ENCODE data around the gene CAB39.

Gene CAB39

DNA sequence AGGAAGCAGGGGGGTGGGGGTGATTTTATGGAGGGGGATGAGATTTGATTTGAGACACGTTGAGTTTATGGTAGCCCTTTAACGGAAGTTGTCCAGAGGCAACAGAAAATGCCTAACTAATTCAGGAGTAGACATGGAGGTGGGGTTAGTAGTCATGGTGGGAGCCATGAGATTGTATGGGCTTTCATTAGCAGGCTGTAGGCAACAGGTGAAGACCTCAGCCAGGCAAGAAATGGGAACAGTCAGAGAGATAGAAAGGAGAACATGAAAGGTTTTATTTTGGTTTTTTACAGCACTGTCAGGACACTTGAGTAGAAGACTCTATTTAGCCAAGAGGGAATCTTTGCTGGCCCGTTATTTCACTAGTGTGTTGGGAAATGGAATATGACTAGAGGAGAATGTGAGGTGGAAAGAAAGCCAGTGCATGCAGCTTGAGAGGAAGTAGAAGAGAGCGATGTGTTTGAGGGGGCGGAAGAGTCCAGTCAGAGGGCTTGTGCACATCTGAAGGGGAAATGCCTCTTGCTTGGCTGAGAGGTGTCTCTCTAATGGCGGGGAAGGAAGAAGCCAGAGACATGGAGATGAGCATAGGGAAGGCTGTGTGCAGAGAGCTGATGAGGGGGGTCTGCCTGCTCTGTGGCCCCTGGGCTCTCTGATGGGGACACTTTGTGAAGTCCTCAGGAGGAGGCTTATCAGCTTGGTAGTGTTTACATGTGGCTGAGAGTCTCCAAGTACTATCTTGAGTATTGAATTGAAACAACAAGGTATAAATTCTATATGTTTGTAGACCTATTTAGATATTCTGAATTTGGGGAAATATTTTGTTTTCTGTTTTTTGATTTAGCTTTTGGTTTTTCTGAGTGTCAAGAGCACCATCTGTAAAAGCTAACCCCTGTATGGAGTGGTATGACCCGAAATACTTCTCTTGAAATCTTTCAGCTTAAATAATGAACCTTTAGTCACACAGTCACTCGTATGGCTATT, 85.2 kb downstream of the CAB39 start:
- TF ChIP-seq ISL1 (CRISPR knock-in tag; IDR thresholded peaks at IDR 0.05) (no peak), RARB (CRISPR knock-in tag; IDR thresholded peaks at IDR 0.05) (no peak), ZNF565 (CRISPR knock-in tag; conservative IDR thresholded peaks at IDR 0.05; ENCODE audit: low read depth) (no peak), CREB5 (CRISPR knock-in tag; IDR thresholded peaks at IDR 0.05; ENCODE audit: low read depth) (no peak), TOX (CRISPR knock-in tag; IDR thresholded peaks at IDR 0.05; ENCODE audit: borderline replicate concordance) (no peak), TCF4 (CRISPR knock-in tag; IDR thresholded peaks at IDR 0.05; ENCODE audit: borderline replicate concordance) (no peak), SNAI2 (CRISPR knock-in tag; IDR thresholded peaks at IDR 0.05) (no peak), ESRRG (CRISPR knock-in tag; IDR thresholded peaks at IDR 0.05) (no peak), ZNF70 (CRISPR knock-in tag; IDR thresholded peaks at IDR 0.05) (no peak), ZFP30 (CRISPR knock-in tag; IDR thresholded peaks at IDR 0.05) (no peak), ARNTL (CRISPR knock-in tag; IDR thresholded peaks at IDR 0.05; ENCODE audit: borderline replicate concordance, low read depth) (no peak), PATZ1 (CRISPR knock-in tag; IDR thresholded peaks at IDR 0.05; ENCODE audit: borderline replicate concordance) (no peak), CSRNP3 (CRISPR knock-in tag; IDR thresholded peaks at IDR 0.05) (no peak)
- ATAC-seq, result no peak

- ATAC-seq, result peak; percentile 54
- TF ChIP-seq ISL1 (CRISPR knock-in tag; IDR thresholded peaks at IDR 0.05) (no peak), TOX (CRISPR knock-in tag; IDR thresholded peaks at IDR 0.05; ENCODE audit: borderline replicate concordance) (no peak), ESRRG (CRISPR knock-in tag; IDR thresholded peaks at IDR 0.05) (no peak), RARB (CRISPR knock-in tag; IDR thresholded peaks at IDR 0.05) (no peak), POU6F1 (CRISPR knock-in tag; IDR thresholded peaks at IDR 0.05; ENCODE audit: borderline replicate concordance, low read depth) (no peak), ZNF8 (CRISPR knock-in tag; IDR thresholded peaks at IDR 0.05) (no peak), PPARA (CRISPR knock-in tag; IDR thresholded peaks at IDR 0.05; ENCODE audit: borderline replicate concordance) (no peak), ZNF70 (CRISPR knock-in tag; IDR thresholded peaks at IDR 0.05) (no peak)
Measured at GRCh38 chr2:230798769-230799399, 86.2 kb downstream of the CAB39 start.

- ATAC-seq, result no peak
- TF ChIP-seq CREB5 (CRISPR knock-in tag; IDR thresholded peaks at IDR 0.05; ENCODE audit: low read depth), result no peak
- TF ChIP-seq ARNTL (CRISPR knock-in tag; IDR thresholded peaks at IDR 0.05; ENCODE audit: borderline replicate concordance, low read depth), result no peak
- no peak for TF ChIP-seq GLIS3 (CRISPR knock-in tag; IDR thresholded peaks at IDR 0.05)
Measured at GRCh38 chr2:230805353-230806017, 92.8 kb downstream of the CAB39 start.

All from SK-N-SH treated with all-trans-retinoic acid at 6 μM for 48 hours (cell line).